CD14-positive monocyte (primary cell): ENCODE data around the gene IL31. TPM values are rescaled to one million over a fixed set of nuclear protein-coding genes. Genes with fewer than 3 reads are reported as not detected.

Experiments used
- DNase-seq, 3 donors: peaks; one replicate each; pipeline ENCODE4 v3.0.0-alpha.2; 2011 to 2022
- H2AFZ ChIP-seq: 2 replicates; pipeline ENCODE4 v1.6.0; 2012; ENCODE audit warnings: mild to moderate bottlenecking, low read depth, low read length, inconsistent platforms; ENCODE audit not compliant: insufficient read depth, poor library complexity, severe bottlenecking
- H3K27ac ChIP-seq, 2 donors: 1 replicate in 1 of 2; 2 replicates in 1 of 2; pipeline ENCODE4 v1.5.1; 2012 to 2013; ENCODE audit warnings: low read length in 2 of 2, control low read depth in 1 of 2, inconsistent platforms in 1 of 2, low read depth in 1 of 2, mild to moderate bottlenecking in 1 of 2
- H3K27me3 ChIP-seq, 2 donors: one replicate each; pipeline versions ENCODE4 v1.6.0 to v1.6.1; 2011 to 2013; ENCODE audit warnings: low read length in 2 of 2; ENCODE audit not compliant: control insufficient read depth in 2 of 2, insufficient read depth in 2 of 2
- H3K36me3 ChIP-seq, 2 donors: replicated peaks in 1 of 2; 1 replicate in 1 of 2; 2 replicates in 1 of 2; pipeline versions ENCODE4 v1.5.1 to v1.6.1; 2012 to 2013; ENCODE audit warnings: low read length in 2 of 2, control low read depth in 1 of 2, inconsistent platforms in 1 of 2, mild to moderate bottlenecking in 1 of 2; ENCODE audit not compliant: insufficient read depth in 2 of 2, control insufficient read depth in 1 of 2
- H3K4me1 ChIP-seq, 2 donors: 1 replicate in 1 of 2; 2 replicates in 1 of 2; pipeline versions ENCODE4 v1.5.1 to v1.6.1; 2012 to 2013; ENCODE audit warnings: low read length in 2 of 2, control low read depth in 1 of 2, inconsistent platforms in 1 of 2, mild to moderate bottlenecking in 1 of 2, moderate library complexity in 1 of 2; ENCODE audit not compliant: insufficient read depth in 2 of 2, control insufficient read depth in 1 of 2
- H3K4me2 ChIP-seq: replicated peaks from 2 replicates; pipeline ENCODE3; 2012; ENCODE audit warnings: low read length, moderate library complexity, mild to moderate bottlenecking; ENCODE audit not compliant: poor library complexity, severe bottlenecking; ENCODE audit errors: extremely low read depth
- H3K4me3 ChIP-seq, 3 experiments: fragments of 200-600 bp in 1 of 3; sonication (generic) in 1 of 3; replicated peaks in 1 of 3; 1 replicate in 2 of 3; 2 replicates in 1 of 3; pipeline ENCODE4 v1.5.1; 2011 to 2013; ENCODE audit warnings: low read length in 3 of 3, mild to moderate bottlenecking in 3 of 3, control low read depth in 2 of 3, low read depth in 2 of 3, inconsistent platforms in 1 of 3, moderate library complexity in 1 of 3
- H3K79me2 ChIP-seq: 2 replicates; pipeline ENCODE4 v1.6.0; 2012; ENCODE audit warnings: mild to moderate bottlenecking, control low read depth, inconsistent platforms, low read length, moderate library complexity; ENCODE audit not compliant: insufficient read depth
- H3K9ac ChIP-seq: 2 replicates; pipeline ENCODE4 v1.6.0; 2017; ENCODE audit warnings: low read length, mild to moderate bottlenecking; ENCODE audit not compliant: insufficient read depth, poor library complexity, severe bottlenecking
- H3K9me3 ChIP-seq, 2 donors: replicated peaks in 1 of 2; 1 replicate in 1 of 2; 2 replicates in 1 of 2; pipeline versions ENCODE4 v1.5.1 to v1.6.1; 2012 to 2013; ENCODE audit warnings: low read length in 2 of 2, control low read depth in 1 of 2; ENCODE audit not compliant: control insufficient read depth in 1 of 2, insufficient read depth in 1 of 2
- H4K20me1 ChIP-seq: 2 replicates; pipeline ENCODE4 v1.6.0; 2012; ENCODE audit warnings: mild to moderate bottlenecking, low read length, control low read depth, moderate library complexity; ENCODE audit not compliant: insufficient read depth
- H3K27ac Mint-ChIP-seq, 7 donors: one replicate each; pipeline ENCODE4 v1.8.0; 2020; ENCODE audit warnings: mild to moderate bottlenecking in 7 of 7, mixed read lengths in 7 of 7, moderate library complexity in 6 of 7, inconsistent platforms in 2 of 7
- H3K27me3 Mint-ChIP-seq, 3 donors: one replicate each; pipeline ENCODE4 v1.8.0; 2021 to 2022; ENCODE audit warnings: low read depth in 3 of 3, mild to moderate bottlenecking in 3 of 3, mixed read lengths in 3 of 3, moderate library complexity in 3 of 3, inconsistent platforms in 1 of 3
- H3K36me3 Mint-ChIP-seq, 2 donors: one replicate each; pipeline ENCODE4 v1.8.0; 2020; ENCODE audit warnings: mixed read lengths in 2 of 2, inconsistent platforms in 1 of 2, mild to moderate bottlenecking in 1 of 2
- H3K4me1 Mint-ChIP-seq: one replicate; pipeline ENCODE4 v1.8.0; 2020; ENCODE audit warnings: mild to moderate bottlenecking, mixed read lengths
- H3K4me3 Mint-ChIP-seq, 2 donors: one replicate each; pipeline ENCODE4 v1.8.0; 2020; ENCODE audit warnings: mild to moderate bottlenecking in 2 of 2, mixed read lengths in 2 of 2, moderate library complexity in 1 of 2
- H3K9me3 Mint-ChIP-seq, 7 donors: one replicate each; pipeline ENCODE4 v1.8.0; 2020 to 2022; ENCODE audit warnings: mixed read lengths in 7 of 7, mild to moderate bottlenecking in 6 of 7, moderate library complexity in 6 of 7, inconsistent platforms in 2 of 7
- CTCF ChIP-seq: fragments of 200-600 bp; IDR thresholded peaks from one replicate; pipeline ENCODE4 v1.8.0; 2022; ENCODE audit warnings: antibody characterized with exemption, mild to moderate bottlenecking
- WGBS: methylation state at CpG from one replicate; pipeline ENCODE4 v1.1.5; 2013; ENCODE audit warnings: missing lambda C conversion rate; ENCODE audit not compliant: insufficient coverage; 5-methylcytosine and 5-hydroxymethylcytosine counted together
- intact Hi-C, 2 donors: fragments of 100-400 bp; cut with micrococcal nuclease; formaldehyde crosslinking; loops; one replicate each; pipeline versions ENCODE4 v1.15.0 to v1.15.1; 2023
- polyA plus RNA-seq, 3 donors: library from polyadenylated mRNA; depleted of rRNA in 1 of 3; unstranded in 2 of 3; stranded (reverse) in 1 of 3; fragments of 300-500 nt in 2 of 3; fragments of >200 nt in 1 of 3; fragmentation: Illumina TruSeq in 2 of 3; gene quantifications; 1 replicate in 2 of 3; 2 replicates in 1 of 3; pipeline ENCODE4 v1.2.3, GENCODE V29; 2012 to 2021

IL31 gene
- polyA plus RNA-seq, 3 donors, result not detected

GRCh38 chr12:122155705-122156104 is 18.3 kb downstream of the IL31 start:
- Histone ChIP-seq H4K20me1 (no peaks in the 10 kb centered on the region), H3K4me2 (no peak overlapping the region), H3K9me3 (no peaks in the 10 kb centered on the region), H3K27me3 (no peaks in the 10 kb centered on the region), H3K27ac (no peak overlapping the region), H3K4me3 (no peak overlapping the region), H3K36me3 (no peaks in the 10 kb centered on the region), H3K79me2 (no peaks in the 10 kb centered on the region), H3K4me1 (no peaks in the 10 kb centered on the region), H2AFZ (no peak overlapping the region), H3K9ac (no peak overlapping the region)
- intact Hi-C loops, result no loop called here
- DNase-seq, result no peak
- H3K36me3 Mint-ChIP-seq, result no peaks in the 10 kb centered on the region
- peaks cover 0 to 3% (median 0%) of the 10 kb centered on the region in 7 donors for H3K9me3 Mint-ChIP-seq
- H3K4me1 Mint-ChIP-seq, result peaks cover 2% of the 10 kb centered on the region
- no peak overlapping the region for H3K27ac Mint-ChIP-seq
- peaks cover 0 to 9% (median 8%) of the 10 kb centered on the region in 3 donors for H3K27me3 Mint-ChIP-seq
- 96% methylated on average over 7 of the region's 10 CpGs for WGBS
- no peak for TF ChIP-seq CTCF
- no peak overlapping the region for H3K4me3 Mint-ChIP-seq

DNA sequence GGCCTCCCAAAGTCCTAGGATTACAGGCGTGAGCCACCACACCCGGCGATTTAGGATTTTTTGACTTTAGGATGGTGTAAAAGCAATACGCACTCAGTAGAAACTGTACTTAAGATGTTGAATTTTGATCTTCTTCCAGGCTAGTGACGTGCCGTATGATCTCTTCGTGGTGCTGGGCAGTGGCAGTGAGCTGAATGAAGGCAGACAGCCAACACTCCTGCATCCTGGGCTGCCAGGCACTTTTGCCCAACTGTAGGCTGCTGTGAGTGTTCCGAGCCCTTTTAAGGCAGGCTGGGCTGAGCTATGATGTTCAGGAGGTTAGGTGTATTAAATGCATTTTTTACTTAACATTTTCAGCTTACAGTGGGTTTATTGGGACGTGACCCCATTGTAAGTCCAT is 21.3 kb downstream of the IL31 start:
- Mint-ChIP-seq H3K27ac (peak overlapping the region in 1 of 7 donors; percentile 5), H3K27me3 (peaks cover 1 to 12% (median 10%) of the 10 kb centered on the region in 3 donors), H3K4me1 (peaks cover 7% of the 10 kb centered on the region), H3K9me3 (no peaks in the 10 kb centered on the region), H3K36me3 (no peaks in the 10 kb centered on the region), H3K4me3 (peak overlapping the region in 1 of 2 donors; percentile 17)
- no peaks in the 10 kb centered on the region for H3K4me1 ChIP-seq
- H3K27me3 ChIP-seq, result no peaks in the 10 kb centered on the region
- intact Hi-C loops, result no loop called here
- no peaks in the 10 kb centered on the region for H3K79me2 ChIP-seq
- no peak overlapping the region for H3K4me2 ChIP-seq
- no peaks in the 10 kb centered on the region for H3K9me3 ChIP-seq
- peaks cover 10% of the 10 kb centered on the region for H4K20me1 ChIP-seq
- no peak for TF ChIP-seq CTCF
- H3K27ac ChIP-seq, result no peak overlapping the region
- H3K36me3 ChIP-seq, result no peaks in the 10 kb centered on the region
- no peak overlapping the region for H3K9ac ChIP-seq
- no peak overlapping the region for H2AFZ ChIP-seq
- 100% methylated on average over 6 of the region's 9 CpGs for WGBS
- DNase-seq, result no peak
- no peak overlapping the region for H3K4me3 ChIP-seq
